ENCODE data around the gene MOV10L1. TPM values are rescaled to one million over a fixed set of nuclear protein-coding genes. Genes with fewer than 3 reads are reported as not detected.
"Not testable (repeated sequence)": the region's sequence is repeated elsewhere in the genome, so short reads cannot be mapped to it uniquely, and the experiment has no call there.

MOV10L1 gene
- total RNA-seq, 1 donor = 0.36 TPM

DNA sequence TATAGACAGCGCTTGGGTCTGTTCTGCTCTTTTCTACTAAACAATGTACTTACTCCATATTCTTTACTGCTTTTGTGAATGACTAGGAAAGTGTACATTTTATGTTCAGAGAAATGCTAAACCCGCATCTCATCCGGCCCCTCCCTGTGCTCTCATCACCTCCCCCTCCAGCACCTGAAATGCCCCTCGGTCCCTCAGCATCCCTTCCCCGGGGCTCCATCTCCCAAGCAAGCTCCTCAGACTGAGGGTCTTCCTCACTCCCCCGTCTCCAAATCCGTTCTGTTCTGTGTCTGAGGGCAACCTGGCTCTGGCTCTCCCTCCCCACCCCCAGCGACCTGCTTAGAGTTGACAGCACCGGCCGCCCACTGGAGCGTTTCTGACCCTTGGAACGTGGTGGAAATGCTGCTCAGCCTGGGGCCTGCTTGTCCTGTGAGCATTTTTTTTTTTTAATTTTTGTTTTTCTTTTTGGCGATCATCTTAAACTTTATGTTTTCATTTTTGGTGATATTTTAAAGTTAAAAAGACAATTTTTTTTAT is 112.4 kb downstream of the MOV10L1 start:
- peak overlapping the region; percentile 81 for H3K4me3 ChIP-seq (ENCODE audit: insufficient read depth, low read length)

DNA sequence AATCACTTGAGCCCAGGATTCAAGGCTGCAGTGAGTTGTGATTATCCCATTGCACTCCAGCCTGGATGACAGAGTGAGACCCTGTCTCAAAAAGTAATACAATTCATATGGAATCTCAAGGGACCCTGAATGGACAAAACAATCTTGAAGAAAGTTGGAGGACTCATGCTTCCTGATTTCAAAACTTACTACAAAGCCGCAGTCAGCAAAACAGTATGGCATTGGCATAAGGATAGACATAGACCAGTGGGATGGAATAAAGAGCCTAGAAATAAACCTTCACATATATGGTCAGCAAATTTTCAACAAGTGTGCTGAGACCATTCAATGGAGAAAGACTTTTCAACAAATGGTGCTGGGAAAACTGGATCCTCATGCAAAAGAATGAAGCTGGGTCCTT is 113.5 kb downstream of the MOV10L1 start:
- H3K27ac ChIP-seq (ENCODE audit: low read depth, low read length) = no peak overlapping the region
- H4K20me1 ChIP-seq (ENCODE audit: insufficient read depth, low read length) = peaks cover 27% of the 10 kb centered on the region
- no peaks in the 10 kb centered on the region for H3K9me3 ChIP-seq (ENCODE audit: low read depth, low read length)
- peaks cover 42% of the 10 kb centered on the region for H3K79me2 ChIP-seq (ENCODE audit: insufficient read depth, low read length)
- H3K4me1 ChIP-seq (ENCODE audit: insufficient read depth, low read length) = peaks cover 9% of the 10 kb centered on the region
- H3K36me3 ChIP-seq (ENCODE audit: insufficient read depth, low read length) = peaks cover 30% of the 10 kb centered on the region
- TF ChIP-seq, protein P1, sequence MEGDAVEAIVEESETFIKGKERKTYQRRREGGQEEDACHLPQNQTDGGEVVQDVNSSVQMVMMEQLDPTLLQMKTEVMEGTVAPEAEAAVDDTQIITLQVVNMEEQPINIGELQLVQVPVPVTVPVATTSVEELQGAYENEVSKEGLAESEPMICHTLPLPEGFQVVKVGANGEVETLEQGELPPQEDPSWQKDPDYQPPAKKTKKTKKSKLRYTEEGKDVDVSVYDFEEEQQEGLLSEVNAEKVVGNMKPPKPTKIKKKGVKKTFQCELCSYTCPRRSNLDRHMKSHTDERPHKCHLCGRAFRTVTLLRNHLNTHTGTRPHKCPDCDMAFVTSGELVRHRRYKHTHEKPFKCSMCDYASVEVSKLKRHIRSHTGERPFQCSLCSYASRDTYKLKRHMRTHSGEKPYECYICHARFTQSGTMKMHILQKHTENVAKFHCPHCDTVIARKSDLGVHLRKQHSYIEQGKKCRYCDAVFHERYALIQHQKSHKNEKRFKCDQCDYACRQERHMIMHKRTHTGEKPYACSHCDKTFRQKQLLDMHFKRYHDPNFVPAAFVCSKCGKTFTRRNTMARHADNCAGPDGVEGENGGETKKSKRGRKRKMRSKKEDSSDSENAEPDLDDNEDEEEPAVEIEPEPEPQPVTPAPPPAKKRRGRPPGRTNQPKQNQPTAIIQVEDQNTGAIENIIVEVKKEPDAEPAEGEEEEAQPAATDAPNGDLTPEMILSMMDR (IDR thresholded peaks at IDR 0.05; ENCODE audit: extremely low read depth, low read depth, low read length) = no peak
- H3K4me2 ChIP-seq (ENCODE audit: insufficient read depth, low read length) = no peak overlapping the region
- H3K4me3 ChIP-seq (ENCODE audit: insufficient read depth, low read length) = no peak overlapping the region
- no peak for DNase-seq (ENCODE audit: insufficient read length, low spot score, missing footprints)
- H2AFZ ChIP-seq (ENCODE audit: low read length) = no peak overlapping the region
- H3K27me3 ChIP-seq (ENCODE audit: insufficient read depth, low read length) = no peaks in the 10 kb centered on the region

More for the DNA sequence above, 112.4 kb downstream of the MOV10L1 start:
- Histone ChIP-seq H3K9me3 (ENCODE audit: low read depth, low read length) (no peaks in the 10 kb centered on the region), H3K36me3 (ENCODE audit: insufficient read depth, low read length) (peaks cover 24% of the 10 kb centered on the region), H4K20me1 (ENCODE audit: insufficient read depth, low read length) (peaks cover 29% of the 10 kb centered on the region), H3K27me3 (ENCODE audit: insufficient read depth, low read length) (no peaks in the 10 kb centered on the region), H2AFZ (ENCODE audit: low read length) (no peak overlapping the region), H3K79me2 (ENCODE audit: insufficient read depth, low read length) (peaks cover 42% of the 10 kb centered on the region), H3K4me2 (ENCODE audit: insufficient read depth, low read length) (peak overlapping the region; percentile 94), H3K4me1 (ENCODE audit: insufficient read depth, low read length) (peaks cover 9% of the 10 kb centered on the region), H3K27ac (ENCODE audit: low read depth, low read length) (peak overlapping the region; percentile 41)
- TF ChIP-seq, protein P1 (IDR thresholded peaks at IDR 0.05; ENCODE audit: extremely low read depth, low read depth, low read length) = no peak
- no peak for DNase-seq (ENCODE audit: insufficient read length, low spot score, missing footprints)

GRCh38 chr22:50204571-50204970 is 114.8 kb downstream of the MOV10L1 start:
- H3K9me3 ChIP-seq (ENCODE audit: low read depth, low read length) = no peaks in the 10 kb centered on the region
- peaks cover 31% of the 10 kb centered on the region for H4K20me1 ChIP-seq (ENCODE audit: insufficient read depth, low read length)
- no peak overlapping the region for H2AFZ ChIP-seq (ENCODE audit: low read length)
- TF ChIP-seq, protein P1 (IDR thresholded peaks at IDR 0.05; ENCODE audit: extremely low read depth, low read depth, low read length) = no peak
- peaks cover 30% of the 10 kb centered on the region for H3K36me3 ChIP-seq (ENCODE audit: insufficient read depth, low read length)
- peaks cover 9% of the 10 kb centered on the region for H3K4me1 ChIP-seq (ENCODE audit: insufficient read depth, low read length)
- peaks cover 42% of the 10 kb centered on the region for H3K79me2 ChIP-seq (ENCODE audit: insufficient read depth, low read length)
- no peak overlapping the region for H3K4me3 ChIP-seq (ENCODE audit: insufficient read depth, low read length)
- H3K27ac ChIP-seq (ENCODE audit: low read depth, low read length) = no peak overlapping the region
- no peak for DNase-seq (ENCODE audit: insufficient read length, low spot score, missing footprints)
- no peak overlapping the region for H3K4me2 ChIP-seq (ENCODE audit: insufficient read depth, low read length)
- H3K27me3 ChIP-seq (ENCODE audit: insufficient read depth, low read length) = no peaks in the 10 kb centered on the region

DNA sequence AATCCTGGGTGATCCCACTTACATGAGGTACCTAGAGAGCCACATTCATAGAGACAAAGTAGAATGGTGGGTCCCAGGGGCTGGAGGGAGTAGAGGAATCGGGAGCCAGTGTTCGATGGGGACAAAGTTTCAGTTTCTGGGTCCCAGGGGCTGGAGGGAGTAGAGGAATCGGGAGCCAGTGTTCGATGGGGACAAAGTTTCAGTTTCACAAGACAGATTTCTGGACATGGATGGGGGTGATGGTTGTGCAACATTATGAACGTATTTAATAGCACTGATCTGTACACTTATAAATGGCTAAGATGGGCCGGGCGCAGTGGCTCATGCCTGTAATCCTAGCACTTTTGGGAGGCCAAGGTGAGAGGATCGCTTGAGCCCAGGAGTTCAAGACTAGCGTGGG is 115.2 kb downstream of the MOV10L1 start:
- not testable (repeated sequence) for H3K4me1 ChIP-seq (ENCODE audit: insufficient read depth, low read length); H3K27ac ChIP-seq (ENCODE audit: low read depth, low read length); H2AFZ ChIP-seq (ENCODE audit: low read length); H3K9me3 ChIP-seq (ENCODE audit: low read depth, low read length); DNase-seq (ENCODE audit: insufficient read length, low spot score, missing footprints); H3K4me2 ChIP-seq (ENCODE audit: insufficient read depth, low read length); H3K27me3 ChIP-seq (ENCODE audit: insufficient read depth, low read length); H3K4me3 ChIP-seq (ENCODE audit: insufficient read depth, low read length)
- peaks cover 35% of the 10 kb centered on the region for H4K20me1 ChIP-seq (ENCODE audit: insufficient read depth, low read length)
- peaks cover 44% of the 10 kb centered on the region for H3K79me2 ChIP-seq (ENCODE audit: insufficient read depth, low read length)
- peaks cover 30% of the 10 kb centered on the region for H3K36me3 ChIP-seq (ENCODE audit: insufficient read depth, low read length)
